CD14-positive monocyte (primary cell): ENCODE data around the gene AKT1. TPM values are rescaled to one million over a fixed set of nuclear protein-coding genes. Genes with fewer than 3 reads are reported as not detected.

Experiments
- DNase-seq, 3 donors: peaks; one replicate each; pipeline ENCODE4 v3.0.0-alpha.2; 2011 to 2022
- H2AFZ ChIP-seq: 2 replicates; pipeline ENCODE4 v1.6.0; 2012; ENCODE audit warnings: mild to moderate bottlenecking, low read depth, low read length, inconsistent platforms; ENCODE audit not compliant: insufficient read depth, poor library complexity, severe bottlenecking
- H3K27ac ChIP-seq, 2 donors: 1 replicate in 1 of 2; 2 replicates in 1 of 2; pipeline ENCODE4 v1.5.1; 2012 to 2013; ENCODE audit warnings: low read length in 2 of 2, control low read depth in 1 of 2, inconsistent platforms in 1 of 2, low read depth in 1 of 2, mild to moderate bottlenecking in 1 of 2
- H3K27me3 ChIP-seq, 2 donors: one replicate each; pipeline versions ENCODE4 v1.6.0 to v1.6.1; 2011 to 2013; ENCODE audit warnings: low read length in 2 of 2; ENCODE audit not compliant: control insufficient read depth in 2 of 2, insufficient read depth in 2 of 2
- H3K36me3 ChIP-seq, 2 donors: replicated peaks in 1 of 2; 1 replicate in 1 of 2; 2 replicates in 1 of 2; pipeline versions ENCODE4 v1.5.1 to v1.6.1; 2012 to 2013; ENCODE audit warnings: low read length in 2 of 2, control low read depth in 1 of 2, inconsistent platforms in 1 of 2, mild to moderate bottlenecking in 1 of 2; ENCODE audit not compliant: insufficient read depth in 2 of 2, control insufficient read depth in 1 of 2
- H3K4me1 ChIP-seq, 2 donors: 1 replicate in 1 of 2; 2 replicates in 1 of 2; pipeline versions ENCODE4 v1.5.1 to v1.6.1; 2012 to 2013; ENCODE audit warnings: low read length in 2 of 2, control low read depth in 1 of 2, inconsistent platforms in 1 of 2, mild to moderate bottlenecking in 1 of 2, moderate library complexity in 1 of 2; ENCODE audit not compliant: insufficient read depth in 2 of 2, control insufficient read depth in 1 of 2
- H3K4me2 ChIP-seq: replicated peaks from 2 replicates; pipeline ENCODE3; 2012; ENCODE audit warnings: low read length, moderate library complexity, mild to moderate bottlenecking; ENCODE audit not compliant: poor library complexity, severe bottlenecking; ENCODE audit errors: extremely low read depth
- H3K4me3 ChIP-seq, 3 experiments: fragments of 200-600 bp in 1 of 3; sonication (generic) in 1 of 3; replicated peaks in 1 of 3; 1 replicate in 2 of 3; 2 replicates in 1 of 3; pipeline ENCODE4 v1.5.1; 2011 to 2013; ENCODE audit warnings: low read length in 3 of 3, mild to moderate bottlenecking in 3 of 3, control low read depth in 2 of 3, low read depth in 2 of 3, inconsistent platforms in 1 of 3, moderate library complexity in 1 of 3
- H3K79me2 ChIP-seq: 2 replicates; pipeline ENCODE4 v1.6.0; 2012; ENCODE audit warnings: mild to moderate bottlenecking, control low read depth, inconsistent platforms, low read length, moderate library complexity; ENCODE audit not compliant: insufficient read depth
- H3K9ac ChIP-seq: 2 replicates; pipeline ENCODE4 v1.6.0; 2017; ENCODE audit warnings: low read length, mild to moderate bottlenecking; ENCODE audit not compliant: insufficient read depth, poor library complexity, severe bottlenecking
- H3K9me3 ChIP-seq, 2 donors: replicated peaks in 1 of 2; 1 replicate in 1 of 2; 2 replicates in 1 of 2; pipeline versions ENCODE4 v1.5.1 to v1.6.1; 2012 to 2013; ENCODE audit warnings: low read length in 2 of 2, control low read depth in 1 of 2; ENCODE audit not compliant: control insufficient read depth in 1 of 2, insufficient read depth in 1 of 2
- H4K20me1 ChIP-seq: 2 replicates; pipeline ENCODE4 v1.6.0; 2012; ENCODE audit warnings: mild to moderate bottlenecking, low read length, control low read depth, moderate library complexity; ENCODE audit not compliant: insufficient read depth
- H3K27ac Mint-ChIP-seq, 7 donors: one replicate each; pipeline ENCODE4 v1.8.0; 2020; ENCODE audit warnings: mild to moderate bottlenecking in 7 of 7, mixed read lengths in 7 of 7, moderate library complexity in 6 of 7, inconsistent platforms in 2 of 7
- H3K27me3 Mint-ChIP-seq, 3 donors: one replicate each; pipeline ENCODE4 v1.8.0; 2021 to 2022; ENCODE audit warnings: low read depth in 3 of 3, mild to moderate bottlenecking in 3 of 3, mixed read lengths in 3 of 3, moderate library complexity in 3 of 3, inconsistent platforms in 1 of 3
- H3K36me3 Mint-ChIP-seq, 2 donors: one replicate each; pipeline ENCODE4 v1.8.0; 2020; ENCODE audit warnings: mixed read lengths in 2 of 2, inconsistent platforms in 1 of 2, mild to moderate bottlenecking in 1 of 2
- H3K4me1 Mint-ChIP-seq: one replicate; pipeline ENCODE4 v1.8.0; 2020; ENCODE audit warnings: mild to moderate bottlenecking, mixed read lengths
- H3K4me3 Mint-ChIP-seq, 2 donors: one replicate each; pipeline ENCODE4 v1.8.0; 2020; ENCODE audit warnings: mild to moderate bottlenecking in 2 of 2, mixed read lengths in 2 of 2, moderate library complexity in 1 of 2
- H3K9me3 Mint-ChIP-seq, 7 donors: one replicate each; pipeline ENCODE4 v1.8.0; 2020 to 2022; ENCODE audit warnings: mixed read lengths in 7 of 7, mild to moderate bottlenecking in 6 of 7, moderate library complexity in 6 of 7, inconsistent platforms in 2 of 7
- CTCF ChIP-seq: fragments of 200-600 bp; IDR thresholded peaks from one replicate; pipeline ENCODE4 v1.8.0; 2022; ENCODE audit warnings: antibody characterized with exemption, mild to moderate bottlenecking
- WGBS: methylation state at CpG from one replicate; pipeline ENCODE4 v1.1.5; 2013; ENCODE audit warnings: missing lambda C conversion rate; ENCODE audit not compliant: insufficient coverage; 5-methylcytosine and 5-hydroxymethylcytosine counted together
- intact Hi-C, 2 donors: fragments of 100-400 bp; cut with micrococcal nuclease; formaldehyde crosslinking; loops; one replicate each; pipeline versions ENCODE4 v1.15.0 to v1.15.1; 2023
- polyA plus RNA-seq, 3 donors: library from polyadenylated mRNA; depleted of rRNA in 1 of 3; unstranded in 2 of 3; stranded (reverse) in 1 of 3; fragments of 300-500 nt in 2 of 3; fragments of >200 nt in 1 of 3; fragmentation: Illumina TruSeq in 2 of 3; gene quantifications; 1 replicate in 2 of 3; 2 replicates in 1 of 3; pipeline ENCODE4 v1.2.3, GENCODE V29; 2012 to 2021

The AKT1 gene
- polyA plus RNA-seq, 3 donors: 7.2 to 180 (median 26.4) TPM

- Mint-ChIP-seq H3K4me1 (peaks cover 6% of the 10 kb centered on the region), H3K36me3 (peaks cover 25 to 30% of the 10 kb centered on the region in 2 donors), H3K27me3 (no peaks in the 10 kb centered on the region), H3K27ac (peak overlapping the region in 1 of 7 donors; percentile 6), H3K9me3 (peaks cover 2 to 12% (median 11%) of the 10 kb centered on the region in 7 donors), H3K4me3 (no peak overlapping the region)
- H3K36me3 ChIP-seq: peaks cover 15 to 25% of the 10 kb centered on the region in 2 donors
- intact Hi-C loops: no loop called here
- no peaks in the 10 kb centered on the region for H3K27me3 ChIP-seq
- WGBS: 82% methylated on average over 12 of the region's 15 CpGs
- H3K9ac ChIP-seq: no peak overlapping the region
- H3K27ac ChIP-seq: no peak overlapping the region
- no peak for DNase-seq
- peaks cover 31% of the 10 kb centered on the region for H4K20me1 ChIP-seq
- H3K4me2 ChIP-seq: no peak overlapping the region
- H2AFZ ChIP-seq: no peak overlapping the region
- no peak overlapping the region for H3K4me3 ChIP-seq
- peaks cover 7 to 9% of the 10 kb centered on the region in 2 donors for H3K9me3 ChIP-seq
- TF ChIP-seq CTCF: no peak
- H3K79me2 ChIP-seq: no peaks in the 10 kb centered on the region
- H3K4me1 ChIP-seq: peaks cover 0 to 9% of the 10 kb centered on the region in 2 donors
These were observed 28.5 kb downstream of the AKT1 start for GRCh38 chr14:104766863-104767633.

- Mint-ChIP-seq H3K36me3 (peaks cover 21 to 26% of the 10 kb centered on the region in 2 donors), H3K9me3 (peaks cover 2 to 9% (median 6%) of the 10 kb centered on the region in 7 donors), H3K4me1 (peaks cover 6% of the 10 kb centered on the region), H3K27me3 (no peaks in the 10 kb centered on the region), H3K27ac (no peak overlapping the region), H3K4me3 (no peak overlapping the region)
- H3K4me2 ChIP-seq: no peak overlapping the region
- H3K9me3 ChIP-seq: peaks cover 4% of the 10 kb centered on the region in 2 donors
- no peaks in the 10 kb centered on the region for H3K27me3 ChIP-seq
- no peak overlapping the region for H2AFZ ChIP-seq
- peaks cover 24% of the 10 kb centered on the region for H4K20me1 ChIP-seq
- H3K79me2 ChIP-seq: no peaks in the 10 kb centered on the region
- intact Hi-C loops: no loop called here
- H3K4me1 ChIP-seq: peaks cover 0 to 9% of the 10 kb centered on the region in 2 donors
- DNase-seq: no peak
- peaks cover 8 to 18% of the 10 kb centered on the region in 2 donors for H3K36me3 ChIP-seq
- H3K27ac ChIP-seq: no peak overlapping the region
- H3K9ac ChIP-seq: no peak overlapping the region
- no CpG with 5 or more reads among the region's 4 CpGs for WGBS
- no peak overlapping the region for H3K4me3 ChIP-seq
- TF ChIP-seq CTCF: no peak
These were observed 29.2 kb downstream of the AKT1 start for GRCh38 chr14:104766256-104766862.
